ENCODE data around the gene CHL1.

Gene CHL1

GRCh38 chr3:217099-217813 lies 20.7 kb downstream of the CHL1 start:
- DNase-seq: no peak

GRCh38 chr3:217948-218347 lies 21.4 kb downstream of the CHL1 start:
- DNase-seq: no peak

GRCh38 chr3:228442-229182 lies 32.0 kb downstream of the CHL1 start:
- no peak for DNase-seq

- no peak for DNase-seq
Observed at GRCh38 chr3:229183-229661, 32.7 kb downstream of the CHL1 start.

- DNase-seq: no peak
Observed at GRCh38 chr3:236881-237280, 40.3 kb downstream of the CHL1 start.

GRCh38 chr3:242602-243355 lies 46.2 kb downstream of the CHL1 start:
- no peak for DNase-seq

GRCh38 chr3:243356-243725 lies 46.8 kb downstream of the CHL1 start:
- DNase-seq: no peak

- DNase-seq: no peak
Observed at GRCh38 chr3:244041-244440, 47.5 kb downstream of the CHL1 start.

- no peak for DNase-seq
Observed at GRCh38 chr3:247916-248315, 51.4 kb downstream of the CHL1 start.

GRCh38 chr3:248864-249520 lies 52.4 kb downstream of the CHL1 start:
- DNase-seq: no peak

GRCh38 chr3:249587-250262 lies 53.2 kb downstream of the CHL1 start:
- DNase-seq: no peak

GRCh38 chr3:256501-256900 lies 59.9 kb downstream of the CHL1 start:
- no peak for DNase-seq

GRCh38 chr3:257826-258225 lies 61.3 kb downstream of the CHL1 start:
- DNase-seq: no peak

GRCh38 chr3:260898-261297 lies 64.3 kb downstream of the CHL1 start:
- DNase-seq: no peak

- no peak for DNase-seq
Observed at GRCh38 chr3:263393-263792, 66.8 kb downstream of the CHL1 start.

- DNase-seq: no peak
Observed at GRCh38 chr3:264394-265156, 68.0 kb downstream of the CHL1 start.

- DNase-seq: no peak
Observed at GRCh38 chr3:267101-267500, 70.5 kb downstream of the CHL1 start.

GRCh38 chr3:270688-271087 lies 74.1 kb downstream of the CHL1 start:
- DNase-seq: no peak

GRCh38 chr3:274927-275326 lies 78.4 kb downstream of the CHL1 start:
- no peak for DNase-seq

- no peak for DNase-seq
Observed at GRCh38 chr3:277873-278272, 81.3 kb downstream of the CHL1 start.

GRCh38 chr3:278300-279064 lies 81.9 kb downstream of the CHL1 start:
- DNase-seq: no peak
